GM21390 (cell line): ENCODE data around the gene KCND2.
"Not testable (repeated sequence)": the region's sequence is repeated elsewhere in the genome, so short reads cannot be mapped to it uniquely, and the experiment has no call there.

Source experiments
- ATAC-seq: cut with Tn5 transposase; IDR thresholded peaks from one replicate; pipeline ENCODE4 v1.9.1; 2021; ENCODE audit not compliant: unreplicated experiment

The KCND2 gene

GRCh38 chr7:120272701-120273475 is at the start of gene KCND2:
TSS of gene KCND2 (plus strand) at chr7:120273175.
- ATAC-seq, result peak; percentile 36

- ATAC-seq, result no peak
These were observed 46.8 kb upstream of the KCND2 start for GRCh38 chr7:120226188-120226587.

- no peak for ATAC-seq
These were observed 45.7 kb upstream of the KCND2 start for GRCh38 chr7:120227255-120227654.

- ATAC-seq, result no peak
These were observed 43.9 kb upstream of the KCND2 start for GRCh38 chr7:120229084-120229483.

- ATAC-seq, result no peak
These were observed 39.6 kb upstream of the KCND2 start for GRCh38 chr7:120233338-120233737.

- ATAC-seq, result not testable (repeated sequence)
These were observed 32.6 kb upstream of the KCND2 start for GRCh38 chr7:120240350-120240749.

GRCh38 chr7:120241973-120242372 is 31.0 kb upstream of the KCND2 start:
- no peak for ATAC-seq

- no peak for ATAC-seq
These were observed 18.1 kb upstream of the KCND2 start for GRCh38 chr7:120254845-120255244.

GRCh38 chr7:120256344-120257070 is 16.5 kb upstream of the KCND2 start:
- no peak for ATAC-seq

GRCh38 chr7:120259386-120259785 is 13.6 kb upstream of the KCND2 start:
- no peak for ATAC-seq

- ATAC-seq, result no peak
These were observed 12.9 kb upstream of the KCND2 start for GRCh38 chr7:120260111-120260510.

GRCh38 chr7:120272261-120272660 is 714 bp upstream of the KCND2 start:
- ATAC-seq, result peak; percentile 41

GRCh38 chr7:120273476-120273975 is 551 bp downstream of the KCND2 start:
- peak; percentile 62 for ATAC-seq

- ATAC-seq, result no peak
These were observed 1.5 kb downstream of the KCND2 start for GRCh38 chr7:120274482-120274881.

- no peak for ATAC-seq
These were observed 1.9 kb downstream of the KCND2 start for GRCh38 chr7:120274899-120275298.

GRCh38 chr7:120276720-120277119 is 3.7 kb downstream of the KCND2 start:
- no peak for ATAC-seq

- ATAC-seq, result no peak
These were observed 5.8 kb downstream of the KCND2 start for GRCh38 chr7:120278773-120279172.

GRCh38 chr7:120280743-120281142 is 7.8 kb downstream of the KCND2 start:
- no peak for ATAC-seq

- ATAC-seq, result no peak
These were observed 20.1 kb downstream of the KCND2 start for GRCh38 chr7:120293027-120293426.

- ATAC-seq, result no peak
These were observed 29.2 kb downstream of the KCND2 start for GRCh38 chr7:120302190-120302589.

GRCh38 chr7:120303105-120303504 is 30.1 kb downstream of the KCND2 start:
- ATAC-seq, result peak; percentile 63

GRCh38 chr7:120304674-120305073 is 31.7 kb downstream of the KCND2 start:
- ATAC-seq, result no peak
